Measurements from ENCODE around the gene BCL11B. TPM values are rescaled to one million over a fixed set of nuclear protein-coding genes. Genes with fewer than 3 reads are reported as not detected.
A peak's percentile ranks its signal among the peaks of the same experiment; 100 is the strongest.

The BCL11B gene
- total RNA-seq, 1 experiment from 2014 or later, result 80.6 TPM

GRCh38 chr14:99216191-99216590 lies 55.8 kb downstream of the BCL11B start:
- TF ChIP-seq CTCF (conservative IDR thresholded peaks at IDR 0.05; ENCODE audit: low read depth, low read length), result no peak
- TF ChIP-seq EZH2 (IDR thresholded peaks at IDR 0.05; ENCODE audit: borderline replicate concordance, low read depth, low read length, poor library complexity, severe bottlenecking), result no peak
- Histone ChIP-seq H3K36me3 (ENCODE audit: insufficient read depth, low read length, poor library complexity, severe bottlenecking) (peaks cover 26% of the 10 kb centered on the region), H3K4me3 (ENCODE audit: low read depth, low read length, poor library complexity, severe bottlenecking) (peak overlapping the region; percentile 28), H3K4me1 (ENCODE audit: insufficient read depth, low read length, poor library complexity, severe bottlenecking) (peaks cover 58% of the 10 kb centered on the region), H3K27ac (ENCODE audit: low read depth, low read length, poor library complexity, severe bottlenecking) (peak overlapping the region; percentile 56), H3K27me3 (replicated peaks; ENCODE audit: insufficient read depth, low read depth, low read length, poor library complexity) (no peaks in the 10 kb centered on the region), H3K9me3 (ENCODE audit: low read depth, low read length, poor library complexity, severe bottlenecking) (no peaks in the 10 kb centered on the region)
- DNase-seq (ENCODE audit: low spot score), result no peak
- POLR2A ChIA-PET (ENCODE audit: low non-redundant PET), result no interaction called here
- CTCF ChIA-PET, result no interaction called here
- no TSS peak for BruUV-seq (replicated peaks)
- intact Hi-C loops (cut with micrococcal nuclease; ENCODE audit: unreplicated experiment), result no loop called here

- Histone ChIP-seq H3K4me3 (ENCODE audit: low read depth, low read length, poor library complexity, severe bottlenecking) (peak overlapping the region; percentile 28), H3K27ac (ENCODE audit: low read depth, low read length, poor library complexity, severe bottlenecking) (peak overlapping the region; percentile 56), H3K4me1 (ENCODE audit: insufficient read depth, low read length, poor library complexity, severe bottlenecking) (peaks cover 58% of the 10 kb centered on the region), H3K36me3 (ENCODE audit: insufficient read depth, low read length, poor library complexity, severe bottlenecking) (peaks cover 29% of the 10 kb centered on the region), H3K27me3 (replicated peaks; ENCODE audit: insufficient read depth, low read depth, low read length, poor library complexity) (no peaks in the 10 kb centered on the region), H3K9me3 (ENCODE audit: low read depth, low read length, poor library complexity, severe bottlenecking) (no peaks in the 10 kb centered on the region)
- intact Hi-C loops (cut with micrococcal nuclease; ENCODE audit: unreplicated experiment), result no loop called here
- TF ChIP-seq EZH2 (IDR thresholded peaks at IDR 0.05; ENCODE audit: borderline replicate concordance, low read depth, low read length, poor library complexity, severe bottlenecking) (no peak), CTCF (conservative IDR thresholded peaks at IDR 0.05; ENCODE audit: low read depth, low read length) (no peak)
- DNase-seq (ENCODE audit: low spot score), result peak; percentile 77
- ChIA-PET CTCF (no interaction called here), POLR2A (ENCODE audit: low non-redundant PET) (interaction anchor here (0.6 kb wide), 2 partner anchors 93 to 595 kb away, joined by 3 read pairs; no protein-coding TSS in a partner anchor)
- no TSS peak for BruUV-seq (replicated peaks)
These were observed 56.7 kb downstream of the BCL11B start for GRCh38 chr14:99215277-99215676.

GRCh38 chr14:99214701-99215100 lies 57.3 kb downstream of the BCL11B start:
- DNase-seq (ENCODE audit: low spot score), result no peak
- no peak overlapping the region for H3K4me3 ChIP-seq (ENCODE audit: low read depth, low read length, poor library complexity, severe bottlenecking)
- no TSS peak for BruUV-seq (replicated peaks)
- H3K27ac ChIP-seq (ENCODE audit: low read depth, low read length, poor library complexity, severe bottlenecking), result no peak overlapping the region
- H3K4me1 ChIP-seq (ENCODE audit: insufficient read depth, low read length, poor library complexity, severe bottlenecking), result peaks cover 58% of the 10 kb centered on the region
- ChIA-PET CTCF (no interaction called here), POLR2A (ENCODE audit: low non-redundant PET) (interaction anchor here (0.6 kb wide), 2 partner anchors 92 to 595 kb away, joined by 3 read pairs; no protein-coding TSS in a partner anchor)
- H3K9me3 ChIP-seq (ENCODE audit: low read depth, low read length, poor library complexity, severe bottlenecking), result no peaks in the 10 kb centered on the region
- TF ChIP-seq EZH2 (IDR thresholded peaks at IDR 0.05; ENCODE audit: borderline replicate concordance, low read depth, low read length, poor library complexity, severe bottlenecking) (no peak), CTCF (conservative IDR thresholded peaks at IDR 0.05; ENCODE audit: low read depth, low read length) (no peak)
- H3K27me3 ChIP-seq (replicated peaks; ENCODE audit: insufficient read depth, low read depth, low read length, poor library complexity), result no peaks in the 10 kb centered on the region
- H3K36me3 ChIP-seq (ENCODE audit: insufficient read depth, low read length, poor library complexity, severe bottlenecking), result peaks cover 31% of the 10 kb centered on the region
- intact Hi-C loops (cut with micrococcal nuclease; ENCODE audit: unreplicated experiment), result no loop called here

Measured in A673 (cell line).